Measurements from ENCODE around the gene GORAB.

DNA sequence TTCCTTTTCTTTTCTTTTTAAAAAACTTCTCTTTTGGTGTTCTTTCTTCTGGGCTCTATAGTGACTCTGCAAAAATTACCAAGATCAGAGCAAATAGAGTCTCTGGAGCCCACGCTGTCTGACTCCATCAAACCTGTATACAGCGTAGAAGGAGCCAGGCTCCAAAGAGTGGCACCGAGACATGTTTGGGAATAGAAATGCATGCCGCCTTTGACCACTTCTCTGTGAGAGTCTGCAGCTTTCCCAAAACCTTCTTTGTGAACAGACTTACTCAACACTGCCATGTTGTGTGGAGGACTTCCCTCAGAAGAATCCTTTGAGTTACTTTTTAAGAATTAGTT lies 55.3 kb downstream of the GORAB start:
- TF ChIP-seq YY1 (IDR thresholded peaks at IDR 0.05; ENCODE audit: insufficient read depth, insufficient read length) (no peak), SUZ12 (IDR thresholded peaks at IDR 0.05; ENCODE audit: extremely low read depth, insufficient read depth, insufficient read length) (no peak)

Data from NT2/D1 (cell line).